ENCODE data around the gene OR2T2.
"Not testable (repeated sequence)": the region's sequence is repeated elsewhere in the genome, so short reads cannot be mapped to it uniquely, and the experiment has no call there.

Gene OR2T2, protein sequence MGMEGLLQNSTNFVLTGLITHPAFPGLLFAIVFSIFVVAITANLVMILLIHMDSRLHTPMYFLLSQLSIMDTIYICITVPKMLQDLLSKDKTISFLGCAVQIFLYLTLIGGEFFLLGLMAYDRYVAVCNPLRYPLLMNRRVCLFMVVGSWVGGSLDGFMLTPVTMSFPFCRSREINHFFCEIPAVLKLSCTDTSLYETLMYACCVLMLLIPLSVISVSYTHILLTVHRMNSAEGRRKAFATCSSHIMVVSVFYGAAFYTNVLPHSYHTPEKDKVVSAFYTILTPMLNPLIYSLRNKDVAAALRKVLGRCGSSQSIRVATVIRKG

DNA sequence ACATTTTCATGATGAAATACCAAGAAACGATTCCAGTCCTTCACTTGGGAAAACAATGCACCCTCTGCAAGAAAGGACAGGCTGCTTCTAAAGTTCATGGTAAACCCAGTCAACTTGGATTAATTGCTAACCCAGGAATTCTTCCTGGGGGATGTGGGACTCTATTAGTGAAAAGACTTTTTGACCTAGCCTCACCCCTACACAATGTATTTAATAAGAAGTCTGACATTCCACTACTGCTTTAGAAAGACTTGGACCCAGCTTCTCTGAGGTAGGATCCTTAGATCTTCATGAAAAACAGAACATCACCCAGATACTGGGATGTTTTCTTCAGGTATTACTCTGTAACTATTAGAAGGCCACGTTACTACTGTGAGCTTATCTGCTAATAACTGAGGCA lies at the start of gene OR2T2:
OR2T2 (plus strand) TSS at position 239 of the 400 bp plus-strand sequence. CDS start 7,161 bp downstream, outside the sequence.
- DNase-seq; H3K36me3 ChIP-seq (replicated peaks); H3K4me3 ChIP-seq (ENCODE audit: low read depth, low read length); H3K27ac ChIP-seq; in situ Hi-C loops (cut with HindIII; ENCODE audit: low pct_ligation_motif_present, low sequenced_read_pairs); H3K27me3 ChIP-seq (replicated peaks): not testable (repeated sequence)

DNA sequence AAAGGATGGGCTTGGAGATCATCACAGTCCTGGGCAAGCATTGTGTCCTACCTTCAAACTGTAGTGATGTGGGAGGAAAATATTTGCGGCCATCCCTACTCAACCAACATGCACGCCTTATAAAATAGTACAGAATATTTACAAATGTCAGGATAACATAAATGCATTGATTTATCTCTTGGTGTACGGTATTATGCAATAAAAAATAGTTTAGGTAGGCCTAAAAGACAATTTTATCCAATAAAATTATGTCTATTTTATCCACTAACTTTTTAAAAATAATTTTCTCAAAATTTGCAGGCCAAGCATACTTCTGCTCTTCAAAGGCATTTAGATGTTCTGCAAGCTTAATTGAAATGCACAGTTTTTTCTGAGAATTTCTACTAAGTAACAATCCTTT lies 42.7 kb upstream of the OR2T2 start, which contains the start of gene OR2T1:
OR2T1 (plus strand) TSS at position 301 of the 400 bp plus-strand sequence. CDS start 3,100 bp downstream, outside the sequence.
- TF ChIP-seq, protein P1, sequence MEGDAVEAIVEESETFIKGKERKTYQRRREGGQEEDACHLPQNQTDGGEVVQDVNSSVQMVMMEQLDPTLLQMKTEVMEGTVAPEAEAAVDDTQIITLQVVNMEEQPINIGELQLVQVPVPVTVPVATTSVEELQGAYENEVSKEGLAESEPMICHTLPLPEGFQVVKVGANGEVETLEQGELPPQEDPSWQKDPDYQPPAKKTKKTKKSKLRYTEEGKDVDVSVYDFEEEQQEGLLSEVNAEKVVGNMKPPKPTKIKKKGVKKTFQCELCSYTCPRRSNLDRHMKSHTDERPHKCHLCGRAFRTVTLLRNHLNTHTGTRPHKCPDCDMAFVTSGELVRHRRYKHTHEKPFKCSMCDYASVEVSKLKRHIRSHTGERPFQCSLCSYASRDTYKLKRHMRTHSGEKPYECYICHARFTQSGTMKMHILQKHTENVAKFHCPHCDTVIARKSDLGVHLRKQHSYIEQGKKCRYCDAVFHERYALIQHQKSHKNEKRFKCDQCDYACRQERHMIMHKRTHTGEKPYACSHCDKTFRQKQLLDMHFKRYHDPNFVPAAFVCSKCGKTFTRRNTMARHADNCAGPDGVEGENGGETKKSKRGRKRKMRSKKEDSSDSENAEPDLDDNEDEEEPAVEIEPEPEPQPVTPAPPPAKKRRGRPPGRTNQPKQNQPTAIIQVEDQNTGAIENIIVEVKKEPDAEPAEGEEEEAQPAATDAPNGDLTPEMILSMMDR (IDR thresholded peaks at IDR 0.05; ENCODE audit: low read depth, low read length, missing control alignments), result no peak
- in situ Hi-C loops (cut with HindIII; ENCODE audit: low pct_ligation_motif_present, low sequenced_read_pairs), result no loop called here
- no peaks in the 10 kb centered on the region for H3K36me3 ChIP-seq (replicated peaks)
- no peak within 1 kb of the TSS for H3K27ac ChIP-seq
- no peaks in the 10 kb centered on the region for H3K27me3 ChIP-seq (replicated peaks)
- no peak within 1 kb of the TSS for H3K4me3 ChIP-seq (ENCODE audit: low read depth, low read length)
- DNase-seq, result no peak

DNA sequence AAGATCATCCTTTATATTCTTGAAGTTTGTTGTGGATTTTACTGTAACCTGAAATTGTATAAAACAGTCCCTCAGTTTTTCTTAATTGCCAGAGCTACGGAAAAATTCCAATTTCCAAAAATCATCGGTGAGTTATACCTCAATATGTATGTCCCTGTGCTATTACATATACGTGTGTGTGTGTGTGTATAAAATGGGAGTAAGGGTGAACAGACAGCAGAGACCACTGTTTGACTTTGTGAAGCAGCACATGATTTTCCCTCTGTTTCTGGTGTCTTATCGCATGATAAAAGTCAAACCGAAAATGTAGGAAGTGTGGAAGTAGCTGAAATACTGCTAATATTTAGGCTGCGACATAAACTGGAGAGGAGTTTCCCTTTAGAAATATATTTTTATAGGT lies 41.4 kb upstream of the OR2T2 start:
- DNase-seq, result no peak
- no peaks in the 10 kb centered on the region for H3K27me3 ChIP-seq (replicated peaks)
- TF ChIP-seq, protein P1 (IDR thresholded peaks at IDR 0.05; ENCODE audit: low read depth, low read length, missing control alignments), result no peak
- H3K4me3 ChIP-seq (ENCODE audit: low read depth, low read length), result no peak overlapping the region
- no peak overlapping the region for H3K27ac ChIP-seq
- H3K36me3 ChIP-seq (replicated peaks), result no peaks in the 10 kb centered on the region
- in situ Hi-C loops (cut with HindIII; ENCODE audit: low pct_ligation_motif_present, low sequenced_read_pairs), result no loop called here

DNA sequence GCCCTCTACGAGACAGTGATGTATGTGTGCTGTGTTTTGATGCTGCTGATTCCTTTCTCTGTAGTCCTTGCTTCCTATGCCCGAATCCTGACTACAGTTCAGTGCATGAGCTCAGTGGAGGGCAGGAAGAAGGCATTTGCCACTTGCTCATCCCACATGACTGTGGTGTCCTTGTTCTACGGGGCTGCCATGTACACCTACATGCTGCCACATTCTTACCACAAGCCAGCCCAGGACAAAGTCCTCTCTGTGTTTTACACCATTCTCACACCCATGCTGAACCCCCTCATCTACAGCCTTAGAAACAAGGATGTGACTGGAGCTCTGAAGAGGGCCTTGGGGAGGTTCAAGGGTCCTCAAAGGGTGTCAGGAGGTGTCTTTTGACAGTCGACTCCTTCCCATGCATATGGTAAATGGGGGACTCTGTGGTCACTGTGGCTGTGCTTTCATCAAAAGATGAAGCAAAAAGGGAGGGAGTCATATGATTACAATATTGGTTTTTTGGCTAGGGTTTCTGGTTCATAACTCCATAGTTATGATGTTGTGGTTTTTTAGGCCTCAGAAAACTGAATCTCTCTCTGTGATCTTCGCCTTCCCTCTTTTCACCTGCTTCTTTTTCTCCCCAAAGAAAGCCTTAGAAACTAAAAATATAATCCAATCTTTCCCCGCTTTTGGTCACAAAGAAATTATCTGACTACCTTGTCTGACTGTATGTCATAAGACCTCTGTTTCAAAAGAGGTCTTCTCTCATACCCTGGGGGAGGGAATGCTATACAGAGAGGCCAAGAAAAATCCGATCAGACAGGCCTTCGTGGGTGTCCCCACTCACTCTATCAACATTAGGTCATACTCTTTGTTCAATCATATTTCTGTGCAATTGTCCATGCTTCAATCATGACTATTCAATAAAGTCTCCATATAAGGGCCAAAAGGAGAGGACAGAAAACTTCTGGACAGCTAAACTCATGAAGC lies 38.4 kb upstream of the OR2T2 start:
- Histone ChIP-seq H3K4me3 (ENCODE audit: low read depth, low read length) (no peak overlapping the region), H3K36me3 (replicated peaks) (no peaks in the 10 kb centered on the region), H3K27me3 (replicated peaks) (no peaks in the 10 kb centered on the region), H3K27ac (no peak overlapping the region)
- TF ChIP-seq, protein P1 (IDR thresholded peaks at IDR 0.05; ENCODE audit: low read depth, low read length, missing control alignments), result no peak
- DNase-seq, result no peak
- in situ Hi-C loops (cut with HindIII; ENCODE audit: low pct_ligation_motif_present, low sequenced_read_pairs), result no loop called here

DNA sequence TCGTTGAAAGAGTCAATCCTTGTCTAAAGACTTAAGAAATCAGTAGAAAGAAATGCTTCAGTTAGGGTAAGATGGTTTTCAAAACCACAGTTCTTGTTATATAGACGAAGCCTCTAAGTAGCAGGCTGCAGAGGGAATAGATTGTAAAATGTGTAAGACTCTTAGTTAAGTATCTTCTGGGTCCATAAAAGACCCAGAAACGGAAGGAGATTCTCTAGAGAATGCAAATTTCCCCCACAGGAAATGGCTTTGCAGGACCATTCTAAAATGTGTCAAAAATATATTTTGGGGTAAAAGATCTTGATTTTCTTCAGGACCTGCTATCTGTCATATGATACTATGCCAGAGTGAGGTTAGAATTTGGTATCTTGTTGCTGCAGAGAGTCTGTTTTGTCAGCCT lies 29.2 kb upstream of the OR2T2 start:
- Histone ChIP-seq H3K36me3 (replicated peaks) (no peaks in the 10 kb centered on the region), H3K27me3 (replicated peaks) (no peaks in the 10 kb centered on the region), H3K27ac (no peak overlapping the region), H3K4me3 (ENCODE audit: low read depth, low read length) (no peak overlapping the region)
- in situ Hi-C loops (cut with HindIII; ENCODE audit: low pct_ligation_motif_present, low sequenced_read_pairs), result no loop called here
- no peak for DNase-seq
- TF ChIP-seq, protein P1 (IDR thresholded peaks at IDR 0.05; ENCODE audit: low read depth, low read length, missing control alignments), result no peak

DNA sequence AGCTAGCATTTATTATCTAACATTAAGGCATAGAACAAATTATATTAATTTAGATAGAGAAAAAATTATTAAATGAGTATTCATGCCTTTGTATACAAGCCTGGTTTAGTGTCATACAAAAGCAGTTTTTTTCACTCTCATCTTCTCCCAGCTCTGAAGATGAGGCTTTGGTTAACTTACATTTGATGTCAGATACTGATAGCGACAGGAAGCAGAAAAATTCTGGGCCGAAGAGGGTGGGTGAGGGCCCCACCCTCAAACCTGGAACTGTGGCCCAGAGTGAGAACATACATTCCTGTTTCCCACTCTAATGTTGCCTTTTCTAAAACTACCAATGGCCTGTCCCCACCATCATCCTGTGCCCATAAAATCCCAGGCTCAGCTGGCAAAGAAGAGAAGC lies 27.6 kb upstream of the OR2T2 start:
- Histone ChIP-seq H3K36me3 (replicated peaks) (no peaks in the 10 kb centered on the region), H3K27ac (no peak overlapping the region), H3K27me3 (replicated peaks) (no peaks in the 10 kb centered on the region), H3K4me3 (ENCODE audit: low read depth, low read length) (no peak overlapping the region)
- DNase-seq, result no peak
- in situ Hi-C loops (cut with HindIII; ENCODE audit: low pct_ligation_motif_present, low sequenced_read_pairs), result no loop called here
- TF ChIP-seq, protein P1 (IDR thresholded peaks at IDR 0.05; ENCODE audit: low read depth, low read length, missing control alignments), result no peak
